Measurements from ENCODE around the gene MFAP3L.
A peak's percentile ranks its signal among the peaks of the same experiment; 100 is the strongest.
"Not testable (repeated sequence)": the region's sequence is repeated elsewhere in the genome, so short reads cannot be mapped to it uniquely, and the experiment has no call there.

Gene MFAP3L

DNA sequence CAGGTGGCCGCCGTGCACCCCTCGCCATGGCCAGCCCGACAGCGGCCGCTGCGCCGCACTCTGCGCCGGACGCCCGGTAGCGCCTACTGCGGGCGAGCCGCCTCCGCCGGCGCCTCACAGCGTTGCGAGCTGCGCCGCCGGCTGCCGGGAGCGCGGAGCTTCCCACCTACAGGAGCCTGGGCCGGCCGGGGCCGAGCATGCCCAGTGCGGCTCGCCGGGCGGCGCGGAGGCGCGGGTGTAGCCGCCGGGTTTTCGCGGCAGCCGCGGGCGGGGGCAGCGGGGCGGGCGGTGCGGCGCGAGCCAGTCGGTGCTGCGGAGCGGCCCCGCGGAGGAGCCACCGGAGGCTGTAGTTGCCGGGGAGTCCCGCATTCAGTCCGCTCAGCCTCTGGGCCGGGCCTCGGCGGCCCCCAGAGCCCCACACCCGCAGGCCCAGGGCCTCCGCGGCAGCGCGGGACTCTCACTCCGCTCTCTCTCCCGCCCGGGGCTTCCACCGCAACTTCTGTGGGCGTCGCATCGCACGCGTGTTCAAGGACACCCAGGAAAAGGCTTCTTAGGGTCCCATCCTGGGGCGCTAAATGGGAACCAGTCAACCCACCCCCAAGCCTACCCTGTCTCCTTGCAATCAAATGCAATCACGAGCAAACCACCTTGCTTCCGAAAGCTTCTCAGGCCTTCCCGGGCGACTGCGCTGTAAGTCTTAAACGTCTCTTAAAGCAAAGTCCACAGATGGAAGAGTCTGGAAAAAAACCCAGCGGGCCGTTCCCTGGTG lies at the start of gene MFAP3L:
Gene MFAP3L, minus strand, starts transcription at position 143 of the 769 bp plus-strand sequence. CDS start 20,518 bp downstream, outside the sequence.
- DNase-seq, result peak in 55 of 56 donors; percentile 9 to 92 (median 80)

DNA sequence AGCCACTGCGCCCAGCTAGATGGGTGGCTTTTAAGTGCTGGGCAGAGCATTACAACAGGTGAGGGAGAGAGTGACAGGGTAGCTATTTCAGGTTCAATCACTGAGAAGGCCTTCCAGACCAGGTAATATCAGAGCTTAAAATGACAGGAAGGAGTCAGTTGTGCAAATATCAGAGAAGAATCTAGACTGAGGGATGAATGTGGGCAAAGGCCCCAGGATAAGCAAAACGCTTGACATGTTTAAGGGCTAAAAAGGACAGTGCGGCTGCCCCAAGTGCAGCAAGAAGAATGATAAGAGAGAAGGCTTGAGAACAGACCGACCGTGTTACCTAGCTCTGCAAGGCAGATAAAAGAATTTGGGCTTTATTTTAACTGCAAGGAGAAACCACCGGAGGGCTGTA lies 45.0 kb upstream of the MFAP3L start:
- DNase-seq, result no peak

DNA sequence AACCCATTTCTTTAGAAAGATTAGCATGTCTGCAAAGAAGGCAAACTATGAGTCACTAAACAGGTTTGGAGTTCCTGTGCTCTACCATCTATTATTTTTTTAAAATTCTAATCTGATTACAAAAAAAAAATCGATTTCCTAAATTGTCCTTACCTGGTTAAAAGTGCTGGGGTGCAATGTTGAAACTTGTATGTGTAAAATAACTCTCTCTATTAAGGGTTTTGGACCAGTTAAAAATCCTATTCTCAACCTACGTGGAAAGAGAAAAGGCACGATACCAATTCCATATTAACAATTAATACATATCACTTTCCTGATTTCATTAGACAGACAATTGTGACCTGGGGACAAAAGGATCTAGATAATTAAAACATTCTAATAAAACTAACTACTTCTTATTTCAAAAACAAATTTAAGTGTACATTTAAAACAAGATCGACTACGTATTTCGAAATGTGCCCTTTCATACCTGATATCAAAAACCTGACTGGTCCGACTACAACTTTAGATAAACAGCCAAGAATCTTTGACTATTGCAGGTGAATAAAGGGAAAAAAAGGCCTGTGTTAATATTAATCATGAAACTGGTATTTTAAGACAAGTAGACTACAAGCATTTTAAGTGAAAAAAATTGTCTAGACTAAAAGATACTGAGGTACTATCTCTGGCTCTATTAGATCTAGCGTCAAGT lies 42.4 kb upstream of the MFAP3L start:
- no peak for DNase-seq

DNA sequence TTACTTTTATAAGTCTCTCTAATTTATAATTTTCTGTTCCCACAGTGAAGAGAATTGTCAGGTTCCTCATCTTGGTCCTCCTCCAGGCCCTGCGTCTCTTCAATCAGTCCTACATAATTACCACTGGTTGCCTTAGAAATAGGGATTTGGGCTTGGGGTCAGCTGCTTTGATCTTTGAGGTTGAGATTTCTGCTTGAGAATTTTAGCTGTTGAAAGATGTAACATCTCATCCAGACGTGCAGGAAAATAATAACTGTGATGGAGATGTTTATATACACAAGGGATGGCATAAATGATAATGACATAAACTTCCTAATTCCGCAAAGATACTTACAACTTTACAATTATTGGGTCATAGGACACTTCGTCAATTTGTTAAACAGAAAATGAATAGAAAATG lies 33.2 kb upstream of the MFAP3L start:
- no peak for DNase-seq

DNA sequence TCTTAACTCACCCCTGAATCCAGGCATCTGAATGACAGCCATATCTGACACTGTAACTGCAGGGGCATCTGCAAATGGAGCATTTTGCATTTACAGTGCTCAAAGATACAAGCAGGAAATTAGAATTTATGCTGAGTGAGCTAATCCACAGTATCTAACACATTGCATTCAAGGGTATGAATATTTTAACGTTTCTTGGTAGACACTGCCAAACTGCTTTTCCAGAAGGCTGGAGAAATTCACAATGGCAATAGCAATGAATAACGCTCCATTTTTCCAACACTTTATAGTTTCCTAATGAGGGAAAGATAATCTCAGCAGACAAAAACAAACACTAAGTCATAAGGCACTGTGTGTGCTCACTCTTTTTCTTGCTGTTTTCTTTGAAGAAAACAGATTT lies 32.6 kb upstream of the MFAP3L start:
- no peak for DNase-seq

DNA sequence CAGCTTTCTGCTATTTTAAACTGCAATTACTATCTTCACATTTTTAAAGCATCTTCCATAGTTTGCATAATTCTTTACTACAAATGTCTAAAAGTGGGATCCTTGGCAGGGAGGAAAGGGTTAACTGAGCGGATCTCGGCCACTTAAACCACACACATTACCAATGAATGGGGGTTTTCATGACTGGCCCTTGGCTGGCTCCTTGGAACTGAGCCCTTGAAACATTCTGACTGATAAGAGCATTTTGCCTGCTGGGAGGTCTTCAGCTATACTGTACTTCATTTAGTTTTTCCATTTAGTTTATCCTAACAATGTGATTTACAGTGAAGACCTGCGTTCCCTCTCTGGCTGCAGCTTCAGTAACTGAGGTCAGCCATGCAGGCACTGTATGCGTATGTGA lies 31.7 kb upstream of the MFAP3L start:
- no peak for DNase-seq

DNA sequence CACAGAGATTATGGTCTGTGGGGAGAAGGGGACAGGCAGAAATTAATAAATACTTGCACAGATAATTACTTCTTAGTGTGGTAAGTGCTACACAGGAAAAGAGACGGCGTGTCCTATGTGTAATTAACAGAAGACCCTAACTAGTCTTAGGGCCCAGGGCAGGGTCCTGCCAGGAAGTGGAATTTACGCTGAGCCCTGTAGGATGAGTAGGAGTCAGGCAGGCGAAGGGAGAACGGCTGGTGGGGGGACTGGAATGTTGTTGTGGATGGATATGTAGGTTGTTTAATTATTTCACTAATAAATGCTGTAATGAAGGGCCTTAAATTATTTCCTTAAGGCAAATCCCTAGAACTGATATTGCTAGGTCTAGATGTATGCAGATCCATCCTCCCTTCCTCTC lies 26.7 kb upstream of the MFAP3L start:
- DNase-seq, result no peak

DNA sequence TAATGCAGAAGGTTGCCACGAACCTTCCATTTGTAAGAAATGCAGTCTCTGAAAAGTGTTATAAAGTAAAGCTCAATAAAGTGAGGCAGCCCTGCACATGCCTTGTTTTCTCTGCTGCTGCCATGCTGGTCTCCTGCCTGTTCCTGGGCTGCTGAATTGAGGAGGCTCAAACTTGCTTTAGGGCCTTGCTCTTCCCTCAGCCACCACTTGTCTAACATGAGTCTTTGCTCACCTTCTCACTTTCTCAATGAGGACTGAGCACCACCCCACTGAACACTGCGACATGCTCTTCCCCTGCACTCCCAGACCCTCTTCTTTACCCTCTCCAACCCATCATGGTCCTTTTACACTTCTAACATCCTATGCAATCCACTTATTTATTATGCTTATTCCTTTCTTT lies 25.2 kb upstream of the MFAP3L start:
- DNase-seq, result no peak

DNA sequence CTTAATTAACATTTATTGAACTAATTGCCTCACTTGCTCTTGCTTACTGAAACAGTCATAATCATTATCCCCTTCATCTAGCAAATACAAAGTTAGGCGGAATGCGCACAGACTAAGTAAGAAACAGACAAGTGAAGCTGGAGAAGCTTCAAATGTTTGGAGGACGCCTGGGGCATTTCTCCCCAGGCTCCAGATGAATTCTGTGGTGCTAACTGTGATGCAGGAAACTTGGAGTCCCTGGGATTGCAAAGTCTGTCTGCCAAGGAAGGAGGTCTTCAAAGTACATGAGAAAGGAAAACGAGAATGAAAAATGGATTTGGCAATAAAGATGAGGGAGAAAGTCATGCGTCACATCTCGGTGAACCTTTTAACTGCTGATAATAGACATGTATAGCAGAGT lies 23.6 kb upstream of the MFAP3L start:
- peak in 15 of 56 donors; percentile 1 to 66 (median 14) for DNase-seq

DNA sequence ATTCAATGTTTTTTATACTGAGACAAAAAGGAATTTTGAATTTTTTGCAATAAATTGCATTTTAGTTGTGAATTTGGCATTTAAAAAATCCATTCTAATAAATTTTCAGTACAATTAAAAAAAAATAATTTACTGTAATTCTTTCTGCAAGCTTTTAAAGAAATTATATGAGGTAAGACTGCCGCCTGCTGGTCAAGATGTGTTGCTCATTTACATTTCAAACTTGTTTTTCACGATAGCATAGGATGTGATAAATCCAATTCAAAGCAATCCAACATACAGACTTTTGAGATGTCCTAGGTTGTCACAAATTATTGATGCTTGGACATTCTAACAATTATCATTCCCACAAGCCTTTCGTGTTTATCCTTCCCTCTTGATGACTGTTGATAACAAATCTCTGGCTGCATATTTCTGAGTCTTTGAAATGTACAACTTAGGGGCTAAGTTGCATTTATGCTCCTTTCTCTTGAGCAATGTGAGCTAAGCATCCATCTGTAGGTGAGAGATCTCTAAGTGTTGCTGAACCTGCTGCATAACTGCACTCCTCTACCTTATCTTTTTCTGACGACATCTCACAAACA lies 21.7 kb upstream of the MFAP3L start:
- peak in 30 of 56 donors; percentile 1 to 84 (median 18) for DNase-seq

DNA sequence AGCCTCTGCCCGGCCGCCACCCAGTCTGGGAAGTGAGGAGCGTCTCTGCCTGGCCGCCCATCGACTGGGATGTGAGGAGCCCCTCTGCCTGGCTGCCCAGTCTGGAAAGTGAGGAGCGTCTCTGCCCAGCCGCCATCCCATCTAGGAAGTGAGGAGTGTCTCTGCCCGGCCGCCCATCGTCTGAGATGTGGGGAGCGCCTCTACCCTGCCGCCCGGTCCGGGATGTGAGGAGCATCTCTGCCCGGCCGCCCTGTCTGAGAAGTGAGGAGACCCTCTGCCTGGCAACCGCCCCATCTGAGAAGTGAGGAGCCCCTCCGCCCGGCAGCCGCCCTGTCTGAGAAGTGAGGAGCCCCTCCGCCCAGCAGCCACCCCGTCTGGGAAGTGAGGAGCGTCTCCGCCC lies 20.0 kb upstream of the MFAP3L start:
- not testable (repeated sequence) for DNase-seq

DNA sequence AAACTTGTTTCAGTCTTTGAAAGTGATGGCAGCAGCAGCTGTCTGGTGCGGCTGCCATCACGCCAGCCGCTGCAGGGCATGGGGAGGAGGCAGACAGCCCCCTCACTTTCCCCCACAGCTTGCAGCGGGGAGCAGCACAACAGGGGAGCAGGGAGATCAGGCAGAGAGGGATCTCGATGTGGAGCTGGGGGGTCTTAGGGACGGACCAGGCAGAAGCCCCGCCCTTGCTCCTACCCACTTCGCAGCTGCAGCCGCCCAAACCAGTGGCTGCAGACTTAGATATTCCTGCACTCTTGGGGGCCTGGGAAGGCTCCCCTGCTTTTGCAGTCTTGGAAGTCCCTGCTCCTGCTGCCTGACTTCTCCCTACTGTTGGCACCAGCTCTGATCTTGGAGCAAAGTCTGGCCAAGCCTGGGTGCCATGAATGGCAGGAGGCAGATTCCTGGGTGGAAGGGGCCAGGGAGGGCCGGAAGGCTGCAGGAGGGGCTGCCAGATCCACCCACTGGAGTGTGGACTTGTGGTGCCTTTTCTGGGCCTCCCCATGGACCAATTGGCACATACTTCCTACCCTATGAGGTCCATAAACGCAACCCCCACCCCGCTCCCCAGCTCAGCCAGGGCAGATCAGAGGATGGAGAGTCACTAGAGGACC lies 14.0 kb upstream of the MFAP3L start:
- no peak for DNase-seq

DNA sequence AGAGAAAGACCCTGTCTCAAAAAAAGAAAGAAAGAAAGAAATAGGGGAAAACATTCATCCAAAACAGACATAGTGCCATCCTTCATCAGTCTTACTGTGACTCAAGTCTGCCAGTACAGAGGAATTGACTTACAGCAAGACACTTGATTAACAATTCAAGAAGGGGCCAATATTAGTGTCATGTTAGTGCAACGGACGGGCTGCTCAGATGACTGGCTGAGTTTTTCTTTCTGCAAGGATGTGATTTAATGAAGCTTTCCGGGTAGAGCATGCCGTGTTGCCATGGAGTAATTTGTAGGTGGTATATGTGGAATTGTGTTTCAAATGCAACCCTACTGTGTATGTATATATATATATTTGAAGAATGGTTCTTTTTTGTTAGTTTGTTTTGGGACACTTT lies 12.6 kb upstream of the MFAP3L start:
- no peak for DNase-seq

DNA sequence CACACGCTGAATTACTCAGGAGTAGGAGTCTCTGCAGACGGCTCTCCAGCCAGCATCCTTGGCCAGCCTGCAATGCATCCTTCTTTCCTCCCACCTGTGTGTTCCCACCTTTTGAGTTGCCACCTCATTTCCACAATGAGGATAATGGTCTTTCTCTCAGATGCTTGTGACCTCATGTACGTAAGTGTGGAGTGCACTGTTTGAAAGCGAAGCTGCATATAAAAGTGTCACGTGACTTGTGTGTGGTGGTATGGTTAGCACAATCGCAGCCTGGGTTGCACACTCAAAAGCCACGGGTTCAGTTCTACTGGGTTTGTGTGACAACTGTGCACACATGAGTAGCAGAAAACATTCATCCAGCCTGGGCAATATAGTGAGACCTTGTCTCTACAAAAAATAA lies 12.0 kb upstream of the MFAP3L start:
- no peak for DNase-seq

DNA sequence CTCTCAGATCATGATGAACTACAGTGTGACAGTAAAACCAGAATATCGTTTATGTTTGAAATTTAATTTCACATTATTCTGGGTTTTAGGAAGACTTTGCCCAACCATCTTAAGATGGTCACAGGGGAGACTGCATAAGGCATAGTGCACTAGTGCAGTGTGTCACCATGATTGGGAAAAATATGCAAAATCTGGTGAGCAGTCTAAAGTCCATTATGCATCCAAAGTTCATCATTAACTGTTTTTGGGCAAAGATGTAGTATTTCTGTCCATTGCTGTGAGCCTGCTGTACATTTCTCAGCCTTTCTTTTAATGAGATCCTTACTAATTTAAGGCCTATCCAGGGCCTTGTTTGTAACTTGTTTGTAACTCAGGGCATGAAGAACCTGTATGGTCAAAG lies 11.3 kb upstream of the MFAP3L start:
- DNase-seq, result no peak

DNA sequence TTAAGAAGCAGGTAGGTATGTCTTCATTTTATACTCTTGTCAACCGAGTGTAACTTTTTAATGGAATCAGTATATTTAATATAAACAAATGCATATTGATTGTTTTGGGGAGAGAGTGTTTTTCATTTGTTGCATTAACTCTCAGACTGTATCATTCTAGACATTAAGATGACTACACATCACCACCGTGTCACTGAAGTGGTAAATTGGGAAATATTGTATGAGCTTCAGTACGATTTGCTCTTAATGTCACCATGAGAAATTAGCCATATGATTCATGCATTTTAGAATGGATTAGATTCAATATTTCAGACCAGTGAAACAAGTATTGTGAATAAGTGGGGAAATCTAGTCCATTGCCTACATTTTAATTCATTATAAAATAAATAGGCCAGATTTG lies 9.7 kb upstream of the MFAP3L start:
- no peak for DNase-seq

DNA sequence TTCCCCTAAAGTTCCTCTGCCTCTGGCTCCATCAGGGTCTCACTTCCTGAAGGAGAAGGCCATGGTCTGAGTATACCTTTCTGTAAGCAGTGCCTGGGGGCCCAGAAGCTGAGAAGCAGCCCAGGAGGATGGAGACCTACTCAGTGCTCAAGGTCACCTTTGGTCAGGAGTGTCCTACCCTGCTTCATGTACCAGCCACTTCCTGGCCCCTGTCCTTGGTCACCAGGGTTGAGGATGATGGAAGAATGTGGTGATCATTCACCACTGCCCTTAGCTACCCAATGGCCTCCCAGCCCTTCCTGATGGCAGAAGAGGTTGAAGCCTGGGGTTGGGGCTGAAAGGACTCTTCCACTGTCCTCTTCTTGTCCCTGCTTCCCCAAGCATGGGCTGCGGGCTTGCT lies 9.0 kb upstream of the MFAP3L start:
- DNase-seq, result no peak

DNA sequence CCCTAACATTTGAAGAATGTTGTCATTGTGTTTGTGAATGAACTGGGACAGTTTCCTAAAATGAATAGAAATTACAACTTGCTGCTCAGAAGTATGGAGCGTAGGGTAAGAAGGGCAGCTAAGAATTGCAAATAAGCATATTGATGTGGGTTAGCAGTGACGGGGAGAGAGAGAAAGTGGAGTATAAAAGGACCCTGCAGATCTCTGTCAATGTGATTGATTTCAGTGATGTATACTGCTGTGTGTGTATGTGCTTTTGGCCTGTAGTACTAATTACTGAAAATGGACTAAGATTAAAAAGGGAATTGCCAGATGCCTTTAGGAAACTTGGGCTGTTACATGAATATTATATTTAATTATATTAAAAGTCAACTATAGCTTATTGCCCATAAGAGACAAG lies 7.8 kb upstream of the MFAP3L start:
- DNase-seq, result no peak

DNA sequence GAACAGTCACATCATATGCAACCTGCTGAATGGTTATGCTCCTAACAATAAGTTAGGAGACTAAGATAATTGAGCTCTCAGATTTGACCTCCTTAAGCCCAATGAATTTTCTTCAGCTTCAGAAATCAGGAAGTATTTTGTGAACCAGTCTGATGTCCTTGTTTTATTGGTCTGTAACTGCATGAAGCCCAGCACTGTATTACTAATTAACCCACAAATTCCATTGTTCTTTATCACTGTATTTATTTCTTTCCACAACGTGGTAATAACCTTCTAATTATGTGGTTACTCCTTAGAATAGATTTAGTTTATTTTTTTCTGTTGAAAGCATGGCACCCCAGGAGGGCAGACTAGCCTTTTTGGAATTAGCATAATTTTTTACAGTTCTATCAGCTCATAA lies 3.9 kb upstream of the MFAP3L start:
- no peak for DNase-seq

DNA sequence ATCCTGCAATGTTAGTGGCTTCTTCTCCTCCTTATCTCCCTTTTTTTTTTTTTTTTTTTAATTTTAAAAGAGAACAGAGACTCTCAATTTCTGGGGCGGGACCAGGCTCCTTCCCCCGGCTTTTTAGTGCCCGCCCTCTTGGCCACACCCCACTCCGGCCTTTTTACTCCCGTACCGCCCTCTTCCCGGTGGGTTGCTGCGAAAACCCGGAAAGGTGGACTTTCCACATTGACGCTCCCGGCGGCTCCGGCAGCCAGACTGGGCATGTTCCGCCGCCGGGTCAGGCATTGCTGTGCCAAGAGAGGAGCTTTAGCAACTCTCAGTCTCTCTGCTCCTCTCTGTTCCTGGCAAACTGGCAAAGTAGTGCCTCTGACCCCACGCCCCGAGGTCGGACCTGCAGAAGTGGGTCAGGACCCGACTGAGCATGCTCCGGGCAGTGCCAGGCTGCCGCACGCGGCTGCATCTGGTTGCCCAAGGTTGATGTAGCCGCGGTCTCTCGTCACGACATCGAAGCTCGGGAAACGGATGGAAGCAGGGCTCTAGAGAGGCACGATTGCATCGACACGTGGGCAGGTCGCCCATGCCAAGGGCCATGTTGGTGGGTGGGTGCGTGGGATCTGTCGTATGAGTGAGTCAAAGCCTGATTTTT lies 1.1 kb upstream of the MFAP3L start:
- peak; percentile 32 to 93 (median 85) for DNase-seq

DNA sequence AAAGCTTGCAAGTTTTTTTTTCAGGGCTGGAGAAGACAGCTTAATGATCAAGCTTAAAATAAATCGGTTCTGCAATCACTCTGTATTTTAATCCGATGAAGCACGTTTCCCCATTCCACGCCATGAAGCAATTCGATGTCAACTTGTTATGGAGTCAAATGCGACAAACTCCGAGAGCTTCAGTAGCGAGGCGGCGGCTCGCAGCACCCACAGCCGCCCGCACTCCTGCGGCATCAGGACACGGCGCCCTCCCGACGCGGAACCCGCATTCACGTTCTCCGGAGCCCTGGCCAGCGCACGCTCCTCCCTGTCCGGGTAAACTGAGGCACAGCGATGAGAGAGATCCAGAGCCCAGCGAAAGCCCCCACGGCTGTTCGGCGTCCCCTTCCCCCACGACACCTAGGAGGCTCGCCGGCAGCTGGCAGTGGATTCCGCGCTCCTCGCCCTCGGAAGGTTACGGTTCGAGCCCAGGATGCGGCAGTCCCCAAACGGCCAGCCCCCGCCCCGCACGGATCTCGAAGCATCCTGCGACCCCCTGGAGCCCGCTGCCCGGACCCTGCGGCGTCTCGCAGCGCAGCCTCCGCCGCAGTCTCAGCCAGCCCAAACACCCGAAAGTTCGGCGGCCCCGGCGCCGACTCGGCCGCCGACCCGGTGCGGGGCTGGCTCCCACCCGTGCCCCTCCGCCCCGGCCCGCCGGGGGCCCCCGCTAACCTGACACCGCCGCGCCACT lies 507 bp downstream of the MFAP3L start:
- DNase-seq, result peak in 31 of 56 donors; percentile 14 to 71 (median 37)
